DMS79 (cell line): ENCODE data around the gene GNL1.
"Not testable (repeated sequence)": the region's sequence is repeated elsewhere in the genome, so short reads cannot be mapped to it uniquely, and the experiment has no call there.

Experiments
- DNase-seq: peaks from one replicate; lab custom pipeline; 2025; lab: John Stamatoyannopoulos, UW

The GNL1 gene

GRCh38 chr6:30530014-30530413 is 26.3 kb downstream of the GNL1 start:
- DNase-seq: no peak

DNA sequence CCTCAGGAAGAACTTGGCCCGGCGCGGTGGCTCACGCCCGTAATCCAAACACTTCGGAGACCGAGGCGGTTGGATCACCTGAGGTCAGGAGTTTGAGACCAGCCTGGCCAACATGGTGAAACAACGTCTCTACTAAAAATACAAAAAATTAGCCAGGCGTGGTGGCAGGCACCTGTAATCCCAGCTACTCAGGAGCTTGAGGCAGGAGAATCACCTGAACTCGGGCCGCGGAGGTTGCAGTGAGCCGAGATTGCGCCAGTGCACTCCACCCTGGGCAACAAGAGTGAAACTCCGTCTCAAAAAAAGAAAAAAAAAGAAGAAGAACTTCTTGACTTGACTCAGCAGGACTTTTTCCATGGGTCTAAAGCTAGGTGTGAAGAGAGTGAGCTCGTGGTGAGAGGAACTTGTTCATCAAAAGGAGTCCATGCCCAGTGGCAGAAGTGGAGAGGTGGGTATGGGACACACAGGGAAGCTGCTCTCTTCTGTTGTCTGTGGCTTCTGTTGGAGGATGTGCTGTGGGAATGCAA is 26.9 kb downstream of the GNL1 start:
- not testable (repeated sequence) for DNase-seq

GRCh38 chr6:30526444-30526843 is 29.8 kb downstream of the GNL1 start:
- DNase-seq: not testable (repeated sequence)

- DNase-seq: not testable (repeated sequence)
Measured at GRCh38 chr6:30521952-30522351, 34.3 kb downstream of the GNL1 start.

- not testable (repeated sequence) for DNase-seq
Measured at GRCh38 chr6:30521082-30521481, 35.2 kb downstream of the GNL1 start.

- DNase-seq: no peak
Measured at GRCh38 chr6:30520522-30520921, 35.8 kb downstream of the GNL1 start.

GRCh38 chr6:30518505-30519145 is 37.7 kb downstream of the GNL1 start:
- DNase-seq: not testable (repeated sequence)

- DNase-seq: not testable (repeated sequence)
Measured at GRCh38 chr6:30517767-30518504, 38.4 kb downstream of the GNL1 start.

DNA sequence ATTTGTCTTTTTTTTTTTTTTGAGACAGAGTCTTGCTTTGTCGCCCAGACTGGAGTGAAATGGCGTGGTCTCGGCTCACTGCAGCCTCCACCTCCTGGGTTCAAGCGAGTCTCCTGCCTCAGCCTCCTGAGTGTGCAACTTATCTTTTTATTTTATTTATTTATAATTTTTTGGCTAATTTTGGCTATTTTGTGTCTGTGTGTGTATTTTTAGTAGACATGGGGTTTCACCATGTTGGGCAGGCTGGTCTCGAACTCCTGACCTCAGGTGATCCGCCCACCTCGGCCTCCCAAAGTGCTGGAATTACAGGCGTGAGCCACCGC is 39.6 kb downstream of the GNL1 start:
- DNase-seq: not testable (repeated sequence)

GRCh38 chr6:30515944-30516753 is 40.1 kb downstream of the GNL1 start:
- DNase-seq: peak; percentile 48

DNA sequence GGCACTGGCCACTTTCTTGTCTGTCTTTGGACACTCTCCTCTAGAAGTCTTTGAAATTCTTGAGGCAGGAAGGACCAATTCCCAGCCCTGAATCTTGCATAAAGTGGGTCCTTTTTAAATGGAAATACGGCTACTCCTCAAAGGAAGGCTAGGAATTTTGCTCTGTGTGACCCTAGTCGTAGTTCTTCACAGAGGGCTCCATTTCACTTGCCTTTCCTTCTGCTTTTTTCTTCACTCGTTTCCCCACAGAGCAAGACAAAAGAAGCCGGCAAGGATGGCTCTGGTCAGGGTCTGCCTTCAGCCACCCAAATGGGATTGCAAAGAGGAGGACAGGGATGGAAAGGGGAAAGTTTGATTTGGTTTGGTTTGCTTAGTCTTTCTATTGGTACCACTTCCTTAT is 41.2 kb downstream of the GNL1 start:
- no peak for DNase-seq

DNA sequence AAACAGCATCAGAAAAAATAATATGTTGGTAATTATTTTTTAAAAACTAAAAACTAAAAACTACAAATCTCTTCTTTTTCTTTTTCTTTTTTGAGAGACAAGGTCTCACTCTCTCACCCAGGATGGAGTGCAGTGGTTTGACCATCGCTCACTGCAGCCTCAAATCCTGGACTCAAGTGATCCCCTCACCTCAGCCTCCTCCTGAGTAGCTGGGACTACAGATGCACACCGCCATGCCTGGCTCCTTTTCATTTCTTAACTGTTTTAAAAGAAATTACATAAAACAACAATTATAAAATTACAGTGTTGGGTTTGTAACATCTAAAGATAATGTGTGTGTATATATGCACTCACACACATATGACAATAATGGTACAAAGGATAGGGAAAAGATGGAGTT is 42.8 kb downstream of the GNL1 start:
- DNase-seq: no peak

GRCh38 chr6:30511169-30511546 is 45.1 kb downstream of the GNL1 start:
- DNase-seq: no peak

DNA sequence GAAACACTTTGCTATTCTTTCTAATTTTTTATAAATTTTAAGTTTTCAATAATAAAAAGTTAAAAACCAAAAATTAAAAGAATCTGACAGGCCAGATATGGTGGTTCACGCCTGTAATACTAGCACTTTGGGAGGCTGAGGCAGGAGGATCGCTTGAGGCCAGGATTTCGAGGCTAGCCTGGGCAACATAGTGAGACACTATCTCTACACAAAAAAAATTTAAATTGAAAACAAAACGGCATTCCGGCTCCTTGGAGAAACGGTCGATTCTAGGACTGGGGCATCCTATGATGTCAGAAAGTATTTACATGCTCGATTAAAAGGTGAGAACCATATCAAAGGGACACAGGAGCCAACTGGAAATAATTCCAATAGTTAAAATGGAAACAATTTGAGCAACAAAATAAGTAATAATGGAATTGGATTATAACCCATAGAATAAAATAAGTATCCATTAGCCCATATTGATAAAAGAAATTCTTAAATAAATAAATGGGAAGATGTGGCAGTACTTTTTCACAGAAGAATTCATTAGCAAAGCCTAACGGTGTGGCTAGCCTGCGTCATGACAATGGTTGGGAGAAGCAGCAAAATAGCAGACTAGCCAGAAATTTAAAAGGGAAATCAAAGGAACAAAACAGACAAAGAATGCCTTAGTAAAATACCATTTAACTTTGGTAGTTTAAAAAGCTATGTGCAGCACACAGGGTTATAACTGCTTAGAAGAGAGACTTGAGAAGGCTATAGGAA is 45.7 kb downstream of the GNL1 start:
- no peak for DNase-seq

DNA sequence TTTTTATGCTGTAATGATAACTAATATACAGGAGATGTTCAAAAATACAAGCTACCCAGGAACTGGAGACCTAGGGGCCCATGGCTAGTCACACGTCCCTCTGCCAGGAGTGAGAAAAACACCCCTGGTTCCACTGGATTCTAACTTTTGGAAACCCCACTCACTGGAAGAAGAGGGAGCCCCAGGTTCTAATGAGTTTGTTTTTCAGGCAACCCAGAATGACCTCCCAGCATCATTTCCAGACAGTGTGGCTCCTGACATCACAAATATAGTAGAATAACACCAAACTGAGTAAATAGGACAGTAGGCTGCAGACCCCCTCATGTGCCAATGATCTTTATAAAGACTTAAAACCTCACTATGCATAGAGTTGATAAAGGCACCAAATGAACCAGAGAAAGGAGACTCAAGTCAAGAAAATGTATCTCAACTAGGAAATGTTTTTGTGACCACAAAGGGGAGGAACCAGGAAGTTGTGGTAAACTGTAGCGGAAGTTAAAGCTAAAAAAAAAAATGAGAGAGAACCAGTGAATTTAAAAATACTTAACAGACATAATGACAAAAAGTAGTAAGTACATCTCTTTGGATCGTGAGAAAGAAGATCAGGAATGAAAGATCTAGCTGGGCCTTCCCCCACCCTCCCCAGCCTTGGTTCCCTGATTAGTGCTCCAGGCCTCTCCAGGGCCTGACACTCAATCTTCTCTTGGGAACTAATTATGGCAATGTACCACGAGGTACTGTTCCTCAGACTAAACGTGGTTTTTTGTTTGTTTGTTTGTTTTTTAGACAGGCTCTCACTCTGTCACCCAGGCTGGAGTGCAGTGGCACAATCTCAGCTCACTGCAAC is 47.2 kb downstream of the GNL1 start:
- DNase-seq: no peak

GRCh38 chr6:30507849-30508827 is 48.2 kb downstream of the GNL1 start:
- DNase-seq: no peak

GRCh38 chr6:30500421-30501355 is 55.6 kb downstream of the GNL1 start:
- DNase-seq: no peak

GRCh38 chr6:30498705-30499104 is 57.6 kb downstream of the GNL1 start:
- not testable (repeated sequence) for DNase-seq

GRCh38 chr6:30497714-30498113 is 58.6 kb downstream of the GNL1 start:
- DNase-seq: no peak
